GM18508 (cell line): ENCODE data around the gene SLC13A2.

Source experiments
- ATAC-seq: cut with Tn5 transposase; IDR thresholded peaks from one replicate; pipeline ENCODE4 v1.9.1; 2021; ENCODE audit warnings: moderate number of reproducible peaks; ENCODE audit not compliant: insufficient read depth, unreplicated experiment

The SLC13A2 gene

DNA sequence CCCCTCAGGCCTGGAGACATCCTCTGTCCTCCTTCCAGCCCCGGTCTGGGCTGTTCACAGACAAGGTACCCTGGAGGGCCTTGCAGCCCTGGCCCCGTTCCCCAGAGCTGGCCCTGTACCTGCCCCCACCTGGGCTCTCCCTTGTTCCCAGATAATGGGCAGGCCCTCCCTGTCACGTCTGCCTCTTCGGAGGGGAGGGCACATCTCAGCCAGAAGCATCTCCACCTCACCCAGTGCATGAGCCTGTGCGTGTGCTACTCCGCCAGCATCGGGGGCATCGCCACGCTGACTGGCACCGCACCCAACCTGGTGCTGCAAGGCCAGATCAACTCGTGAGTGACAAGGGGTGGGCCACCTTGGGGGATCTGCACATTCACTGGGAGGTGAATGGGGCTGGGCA, 17.8 kb downstream of the SLC13A2 start:
- no peak for ATAC-seq

DNA sequence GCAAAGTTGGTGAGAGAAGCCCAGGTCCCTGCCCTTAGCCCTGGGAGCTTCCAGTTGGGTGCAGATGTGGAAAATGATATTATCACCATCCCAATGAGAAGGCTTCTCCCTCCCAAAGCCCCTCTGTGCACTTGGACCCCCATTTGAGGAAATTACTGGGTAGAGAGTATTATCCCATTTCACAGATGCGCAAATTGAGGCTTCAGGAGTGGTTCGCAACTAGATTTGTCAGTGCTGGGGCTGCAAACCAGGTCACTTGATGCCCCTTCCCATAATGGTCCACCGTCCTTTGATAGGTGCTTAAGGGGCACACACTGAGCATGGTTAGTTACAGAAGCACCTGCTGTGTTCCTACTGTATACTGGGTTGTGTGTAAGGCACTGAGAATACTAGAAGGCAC, 18.4 kb downstream of the SLC13A2 start:
- no peak for ATAC-seq

DNA sequence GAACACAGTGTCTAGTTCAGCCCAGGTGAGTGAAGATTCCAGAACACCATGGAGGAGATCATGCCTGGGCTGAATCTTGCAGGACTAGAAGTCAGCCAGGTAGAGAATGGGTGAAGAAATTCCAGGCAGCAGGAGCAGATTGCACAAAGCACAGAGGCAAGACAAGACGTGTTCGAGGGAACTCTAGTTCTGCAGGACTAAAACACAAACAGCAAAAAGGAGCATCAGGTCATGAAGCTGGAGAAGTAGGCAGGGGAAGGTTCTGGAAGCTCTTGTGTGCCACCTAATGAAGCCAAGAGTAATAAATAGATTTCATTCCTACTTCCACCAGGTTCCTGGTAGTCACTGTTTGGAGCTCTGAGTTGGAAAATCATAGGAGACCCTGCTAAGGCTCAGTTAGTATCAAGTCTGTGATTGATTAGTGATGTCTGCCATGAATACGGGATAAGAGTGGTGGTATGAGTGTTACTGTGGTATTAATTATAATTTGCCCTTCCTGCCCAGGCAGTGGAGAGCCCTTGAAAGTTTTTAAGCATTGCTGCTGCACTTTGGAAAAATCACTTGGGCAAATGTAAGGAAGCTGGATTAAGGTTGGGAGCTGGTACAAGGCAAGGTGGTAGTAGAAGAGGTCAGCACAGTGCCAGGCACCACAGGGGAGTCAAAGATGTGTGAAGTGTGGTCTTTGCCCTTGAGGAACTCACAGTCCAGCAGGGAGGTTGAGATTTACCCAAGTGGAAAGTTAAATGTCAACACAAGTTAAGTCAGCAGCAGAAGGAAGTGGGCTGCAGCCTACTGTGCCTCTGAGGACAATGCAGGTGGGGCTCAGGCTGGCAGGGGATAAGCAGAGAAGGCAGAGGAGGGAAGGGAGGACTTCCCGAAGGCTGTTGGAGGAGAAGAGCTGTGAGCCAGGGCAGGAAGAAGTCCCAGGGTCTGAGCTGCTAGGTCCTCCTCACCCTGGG, 19.2 kb downstream of the SLC13A2 start:
- no peak for ATAC-seq

DNA sequence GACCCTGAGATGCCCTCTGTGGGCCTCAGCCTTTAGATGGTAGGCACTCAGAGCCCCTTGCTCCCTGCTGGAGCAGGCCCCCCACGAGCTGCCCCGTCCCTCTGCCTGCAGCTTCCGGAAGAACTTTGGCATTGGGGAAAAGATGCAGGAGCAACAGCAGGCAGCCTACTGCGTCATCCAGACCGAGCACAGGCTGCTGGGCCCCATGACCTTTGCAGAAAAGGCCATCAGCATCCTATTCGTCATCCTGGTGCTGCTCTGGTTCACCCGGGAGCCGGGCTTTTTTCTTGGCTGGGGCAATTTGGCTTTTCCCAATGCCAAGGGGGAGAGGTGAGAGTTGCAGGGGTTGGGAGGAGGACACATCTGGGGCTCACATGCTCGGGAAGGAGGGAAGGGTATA, 20.0 kb downstream of the SLC13A2 start:
- ATAC-seq, result no peak

DNA sequence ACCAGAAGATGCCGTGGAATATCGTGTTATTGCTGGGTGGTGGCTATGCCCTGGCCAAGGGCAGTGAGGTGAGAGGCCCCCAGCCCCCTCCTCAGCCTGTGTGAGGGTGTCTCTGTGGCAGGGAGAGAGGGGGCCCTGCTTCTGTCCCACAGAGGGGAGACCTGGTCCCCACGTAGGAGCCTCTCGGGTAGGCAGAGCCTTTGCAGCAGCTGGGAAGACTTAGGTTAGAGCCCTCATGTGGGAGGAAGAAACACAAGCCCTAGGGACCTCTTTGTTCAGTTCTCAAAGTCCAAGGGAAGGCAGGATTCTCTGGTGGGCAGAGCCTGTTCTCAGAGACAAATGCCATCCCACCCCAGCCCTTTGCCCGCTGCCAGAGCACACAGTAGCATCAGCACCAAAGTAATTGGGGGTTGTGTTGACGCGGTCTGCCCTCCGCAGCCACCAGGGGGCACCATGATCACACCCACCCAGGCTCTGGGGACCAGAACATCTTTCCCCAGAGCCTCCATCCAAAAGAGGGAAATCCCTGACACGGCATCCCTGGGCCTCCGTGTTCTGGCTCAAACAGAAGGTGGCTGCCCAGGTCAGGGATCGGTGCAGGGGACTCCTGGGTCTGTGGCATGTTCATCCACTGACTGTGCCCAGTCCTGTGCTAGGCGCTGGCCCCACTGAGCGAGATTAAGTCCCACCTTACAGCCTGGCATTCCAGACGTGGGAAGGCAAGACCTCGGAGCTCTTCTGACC, 21.2 kb downstream of the SLC13A2 start:
- ATAC-seq, result no peak

DNA sequence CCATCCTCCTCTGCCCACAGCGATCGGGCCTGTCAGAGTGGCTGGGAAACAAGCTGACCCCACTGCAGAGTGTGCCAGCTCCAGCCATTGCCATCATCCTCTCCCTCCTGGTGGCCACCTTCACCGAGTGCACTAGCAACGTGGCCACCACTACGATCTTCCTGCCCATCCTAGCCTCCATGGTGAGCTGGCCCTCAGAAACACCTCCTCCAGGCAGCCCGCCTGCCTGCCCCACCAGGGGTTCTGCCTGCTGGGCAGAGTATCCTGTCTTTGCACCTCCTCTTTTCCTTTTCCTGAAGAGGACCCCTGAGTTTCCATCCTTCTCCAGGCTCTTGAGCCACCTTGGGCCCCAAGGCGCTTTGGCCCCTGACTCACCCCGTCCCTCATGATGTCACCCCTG, 22.2 kb downstream of the SLC13A2 start:
- no peak for ATAC-seq

DNA sequence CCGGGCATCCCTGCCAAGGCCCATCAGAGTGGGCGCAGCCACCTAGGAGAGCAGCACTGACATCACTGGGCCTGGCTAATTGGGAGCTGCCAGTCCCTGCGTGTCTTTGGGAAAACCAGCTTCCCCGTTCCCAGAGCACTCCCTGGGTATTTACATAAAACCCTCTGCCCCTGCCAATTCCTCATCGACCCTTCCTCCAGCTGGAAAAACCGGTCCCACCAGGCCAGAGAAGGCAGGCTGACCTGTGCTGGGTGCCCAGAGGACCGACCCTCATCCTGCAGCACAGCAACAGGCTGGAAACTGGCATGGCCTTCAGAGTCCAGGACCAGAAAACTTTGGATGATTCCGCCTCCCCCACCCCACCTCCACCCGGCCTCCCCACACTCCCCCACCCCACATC, 24.5 kb downstream of the SLC13A2 start:
- no peak for ATAC-seq

DNA sequence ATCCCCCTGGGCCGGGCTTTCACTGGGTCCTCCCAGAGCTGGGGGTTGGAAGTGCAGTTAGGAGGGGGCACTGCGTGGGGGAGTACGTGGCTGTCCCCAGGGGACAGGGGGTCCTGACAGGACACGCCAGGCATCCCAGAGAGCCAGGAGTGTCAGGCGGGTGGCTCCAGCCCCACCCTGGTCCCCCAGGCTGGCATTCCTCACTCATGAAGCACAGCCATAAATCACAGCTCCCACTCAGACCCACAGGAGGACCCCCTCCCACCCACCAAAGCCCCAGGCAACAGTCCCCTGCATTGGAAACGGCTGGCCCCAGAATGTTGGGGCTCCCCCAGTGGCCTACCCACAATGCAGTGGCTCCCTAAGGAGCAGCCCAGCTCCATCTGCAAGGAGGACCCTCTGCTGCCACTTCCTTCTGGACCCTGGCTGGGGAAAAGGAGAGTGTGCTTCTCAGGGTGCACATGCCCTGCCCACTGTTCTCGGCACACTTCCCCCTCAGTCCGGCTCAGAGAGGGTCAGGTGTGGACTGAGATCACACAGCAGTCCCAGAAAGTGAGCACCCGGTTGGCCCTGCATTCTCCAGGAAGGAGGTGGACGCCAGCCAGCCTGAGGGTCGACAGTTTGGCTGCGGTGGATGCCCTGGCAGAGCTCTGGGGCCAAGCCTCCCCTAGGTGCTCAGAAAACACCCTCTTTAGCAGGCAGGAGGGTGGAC, 25.4 kb downstream of the SLC13A2 start:
- ATAC-seq, result no peak

DNA sequence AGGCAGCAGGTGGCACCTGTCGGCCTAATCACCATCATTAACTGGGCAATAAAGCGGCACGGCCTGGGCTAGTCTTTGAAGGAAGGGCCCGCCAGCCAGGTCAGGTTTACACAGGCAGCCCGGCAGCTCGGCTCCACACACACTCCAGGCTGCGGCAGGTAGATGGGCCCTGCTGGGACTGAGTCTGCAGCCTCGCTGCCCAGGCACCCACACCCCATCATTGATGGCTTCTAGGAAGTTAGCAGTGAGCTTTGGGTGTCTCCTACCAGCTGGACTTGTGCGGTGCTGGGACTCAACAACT, 25.9 kb downstream of the SLC13A2 start:
- ATAC-seq, result no peak

DNA sequence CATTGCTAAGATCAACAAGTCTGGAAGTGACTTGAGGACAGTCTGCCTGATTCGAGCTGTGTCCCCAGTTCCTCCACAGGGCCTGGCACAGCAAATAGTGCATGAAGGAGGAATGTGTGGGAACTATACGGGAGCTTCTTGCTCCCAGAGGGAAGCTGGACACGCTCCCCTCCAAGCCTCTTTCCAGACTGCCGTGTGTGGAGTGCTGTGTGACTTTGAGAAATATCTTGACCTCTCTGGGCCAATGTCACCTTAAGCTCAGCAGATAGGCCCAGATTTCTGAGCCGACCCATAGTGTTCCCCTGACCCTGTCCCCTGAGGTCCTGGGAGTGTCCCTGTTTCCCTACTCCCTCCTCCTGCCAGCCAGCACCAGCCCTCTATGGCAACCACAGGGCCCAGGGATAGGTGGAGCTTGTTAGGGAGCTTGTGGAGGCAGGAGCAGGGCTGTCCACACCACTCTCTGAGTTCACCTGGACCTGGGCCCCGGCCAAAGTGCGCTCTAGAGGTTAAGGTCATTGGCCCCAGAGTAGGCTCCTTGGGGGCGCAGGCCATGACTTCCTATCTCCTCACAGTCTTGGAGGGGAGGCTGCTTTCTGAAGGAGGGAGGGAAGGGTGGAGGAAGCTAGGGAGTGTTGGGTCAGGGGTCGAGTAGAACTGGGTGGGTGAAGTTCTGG, 26.4 kb downstream of the SLC13A2 start:
- no peak for ATAC-seq

DNA sequence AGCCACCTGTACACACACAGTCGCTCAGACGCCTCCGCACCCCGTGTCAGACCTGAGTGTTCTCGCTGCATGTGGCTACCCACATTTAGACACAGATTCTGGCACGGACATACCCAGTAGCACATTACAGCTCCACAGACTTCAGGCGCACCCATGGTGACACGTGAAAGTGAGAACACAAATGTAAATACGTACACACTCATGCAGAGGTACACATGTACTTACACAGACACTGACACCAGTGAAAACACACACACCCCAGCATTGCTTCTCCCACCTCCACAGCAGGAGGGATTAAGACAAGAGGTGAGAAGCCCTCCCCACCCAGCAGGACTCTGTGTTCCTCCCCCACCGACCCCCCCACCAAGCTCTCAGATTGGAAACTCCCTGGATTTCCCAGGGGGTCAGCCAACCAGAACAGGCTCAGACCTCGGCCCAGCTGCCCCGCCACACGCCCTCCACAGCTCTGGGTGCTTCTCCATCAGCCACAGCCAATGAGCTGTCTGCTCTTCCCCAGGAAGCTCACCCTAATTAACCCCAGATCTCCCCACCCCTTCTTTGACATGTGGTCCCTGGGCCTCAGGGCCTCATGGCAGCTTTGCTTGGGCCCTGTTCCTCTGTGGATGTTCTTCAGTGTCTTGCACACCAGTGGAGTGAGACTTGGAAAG, 27.4 kb downstream of the SLC13A2 start:
- ATAC-seq, result no peak

DNA sequence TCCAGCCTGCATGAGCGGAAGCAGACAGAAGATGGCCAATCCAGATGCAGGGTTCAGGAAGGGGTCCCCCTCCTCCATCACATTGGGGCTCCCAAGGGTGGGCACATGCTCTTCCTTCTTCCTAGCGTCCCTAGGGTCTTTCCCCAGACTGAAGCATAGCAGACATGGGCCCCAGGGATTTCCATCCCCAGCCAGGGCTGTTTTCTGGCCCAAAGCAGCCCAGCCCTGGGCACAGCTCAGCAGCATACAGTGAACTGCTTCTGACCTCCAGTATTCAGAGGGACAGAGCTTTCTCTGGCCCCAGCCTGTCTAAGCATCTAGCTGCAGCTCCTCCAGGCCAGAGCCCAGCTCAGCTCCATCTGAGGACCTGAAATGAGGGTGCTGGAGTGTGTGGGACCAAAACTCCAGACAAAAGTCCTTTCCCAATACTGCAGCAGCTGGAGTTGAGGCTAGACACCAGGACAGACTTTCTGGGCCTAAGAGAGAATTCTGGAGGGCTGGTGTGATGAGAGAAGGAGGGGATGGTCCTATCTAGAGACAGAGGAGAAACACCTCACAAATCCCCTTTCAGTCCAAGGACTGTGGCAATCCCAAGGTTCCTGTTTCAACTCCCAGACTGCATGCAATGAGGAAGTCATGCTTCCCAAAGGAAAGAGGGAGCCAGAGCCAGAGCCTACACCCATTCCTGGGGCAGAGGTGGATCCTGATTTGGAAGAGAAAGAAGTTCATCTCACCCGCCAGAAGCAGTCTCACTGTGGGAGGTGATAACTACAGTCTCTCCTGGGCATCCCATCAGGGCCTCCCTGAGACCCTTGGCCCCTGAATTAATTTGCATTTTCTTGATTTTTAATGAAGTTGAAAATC, 28.2 kb downstream of the SLC13A2 start:
- ATAC-seq, result no peak

DNA sequence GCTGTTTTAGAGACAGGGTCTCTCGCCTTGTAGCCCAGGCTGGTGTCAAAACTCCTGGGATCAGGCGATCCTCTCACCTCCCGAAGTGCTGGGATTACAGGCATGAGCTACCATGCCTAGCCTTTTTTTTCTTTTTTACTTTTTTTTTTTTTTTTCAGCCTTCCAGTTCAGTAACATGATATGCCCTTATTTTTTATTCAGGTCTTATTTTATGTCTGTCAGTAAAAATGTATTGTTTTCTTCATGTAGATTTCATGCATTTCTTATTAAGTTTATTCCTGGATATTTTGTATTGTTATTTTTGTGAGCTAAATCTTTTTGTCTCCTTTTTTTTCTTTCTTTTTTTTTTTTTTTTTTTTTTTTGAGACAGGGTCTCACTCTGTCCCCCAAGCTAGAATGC, 30.0 kb downstream of the SLC13A2 start:
- ATAC-seq, result no peak

DNA sequence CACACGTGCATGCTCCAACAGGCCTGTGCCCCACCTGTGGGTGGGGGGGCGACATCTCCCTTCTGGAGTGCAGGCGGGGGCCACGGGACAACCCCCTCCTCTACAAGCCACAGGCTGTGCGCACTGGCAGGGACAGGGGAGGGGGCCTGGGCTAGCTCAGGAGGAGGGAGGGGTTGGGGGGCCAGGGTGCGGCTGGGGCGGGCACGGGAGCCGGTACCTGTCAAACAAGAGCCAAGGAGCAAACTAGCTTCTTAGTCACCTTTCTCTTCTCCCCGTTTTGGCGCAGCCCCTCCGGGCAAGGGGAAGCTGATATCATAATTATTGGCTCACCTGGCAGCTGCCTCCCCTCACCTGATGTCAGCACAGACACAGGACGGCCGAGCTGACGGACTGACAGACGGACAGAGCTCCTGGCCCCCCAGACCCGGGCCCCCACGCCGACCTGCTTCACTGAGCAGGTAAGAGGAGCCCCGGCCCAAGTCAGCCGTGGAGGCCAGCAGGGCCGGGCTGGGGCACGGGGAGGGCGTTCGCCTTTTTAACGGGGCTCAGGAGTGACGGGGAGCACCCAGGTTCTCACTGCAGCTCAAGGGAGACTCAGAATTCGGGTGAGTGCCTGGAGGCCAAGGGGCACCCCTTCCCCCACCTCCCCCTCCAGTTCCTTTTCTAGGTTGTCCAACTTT, 32.7 kb downstream of the SLC13A2 start, which contains the start of gene FOXN1:
Gene FOXN1, plus strand, starts transcription at position 363 of the 680 bp plus-strand sequence. CDS start 17,622 bp downstream, outside the sequence.
- no peak for ATAC-seq

DNA sequence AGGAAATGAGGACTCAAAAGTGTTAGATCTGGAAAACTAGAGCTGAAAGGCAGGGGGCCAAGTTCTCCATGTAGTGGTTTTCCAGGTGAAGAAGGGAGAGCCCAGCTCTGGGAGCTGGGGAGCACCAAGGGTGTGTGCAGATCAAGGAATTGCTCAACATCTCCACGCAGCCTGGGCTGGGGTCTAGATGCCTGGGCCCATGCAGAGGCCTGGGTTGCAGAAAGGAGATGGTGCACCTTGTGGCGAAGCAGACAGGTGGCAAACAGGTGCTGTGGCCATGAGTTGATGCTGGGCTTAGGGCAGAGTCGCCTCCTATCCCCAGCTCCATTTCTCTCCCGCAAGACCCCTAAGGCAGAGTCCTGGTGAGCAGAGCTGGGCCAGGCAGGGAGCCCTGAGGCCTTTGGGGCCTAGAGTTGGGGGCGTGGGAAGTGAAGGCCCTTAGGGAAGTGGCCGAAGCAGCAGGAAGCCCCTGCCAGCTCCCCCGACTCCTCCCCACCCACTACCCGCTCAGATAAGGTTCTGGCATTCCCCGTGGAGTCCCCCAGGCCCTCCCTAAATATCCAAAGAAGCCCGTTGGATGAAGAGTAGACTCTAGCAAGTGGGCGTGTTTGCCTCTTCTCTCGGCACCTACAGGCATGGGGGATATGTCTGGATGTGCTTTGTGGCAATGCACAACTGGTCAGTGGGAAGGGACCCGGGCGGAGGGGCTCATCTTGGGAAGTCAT, 33.5 kb downstream of the SLC13A2 start:
- ATAC-seq, result no peak

DNA sequence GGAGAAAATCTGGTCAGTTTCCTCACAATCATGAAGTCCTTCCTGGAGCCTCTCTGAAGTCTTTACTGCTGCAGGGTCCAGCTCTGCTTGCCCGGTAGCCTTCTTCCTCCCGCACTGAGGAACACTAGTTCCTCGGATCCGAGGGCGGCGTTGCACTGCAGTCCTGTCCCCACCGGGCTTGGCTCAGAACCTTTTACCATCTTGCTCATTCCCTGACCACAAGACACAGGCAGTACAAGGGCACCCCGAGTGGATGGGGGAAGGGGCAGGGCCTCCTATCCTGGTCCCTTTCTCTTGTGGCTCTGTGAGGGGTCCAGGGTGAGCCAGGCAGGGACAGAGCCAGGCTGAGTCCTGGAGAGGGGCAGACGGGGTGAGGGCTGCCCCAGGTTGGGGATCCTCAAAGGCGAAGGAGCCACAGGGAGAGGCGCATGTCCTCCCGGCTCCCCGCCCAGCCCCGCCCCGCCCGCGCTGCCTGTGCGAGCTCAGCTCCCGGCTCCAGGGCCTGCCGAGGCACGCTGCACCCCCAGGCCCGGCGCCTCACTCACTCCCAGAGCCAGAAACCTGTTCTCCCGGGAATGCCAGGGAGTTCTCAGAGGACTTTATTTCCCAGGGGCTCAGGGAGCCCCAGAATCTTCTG, 34.2 kb downstream of the SLC13A2 start:
- ATAC-seq, result no peak

DNA sequence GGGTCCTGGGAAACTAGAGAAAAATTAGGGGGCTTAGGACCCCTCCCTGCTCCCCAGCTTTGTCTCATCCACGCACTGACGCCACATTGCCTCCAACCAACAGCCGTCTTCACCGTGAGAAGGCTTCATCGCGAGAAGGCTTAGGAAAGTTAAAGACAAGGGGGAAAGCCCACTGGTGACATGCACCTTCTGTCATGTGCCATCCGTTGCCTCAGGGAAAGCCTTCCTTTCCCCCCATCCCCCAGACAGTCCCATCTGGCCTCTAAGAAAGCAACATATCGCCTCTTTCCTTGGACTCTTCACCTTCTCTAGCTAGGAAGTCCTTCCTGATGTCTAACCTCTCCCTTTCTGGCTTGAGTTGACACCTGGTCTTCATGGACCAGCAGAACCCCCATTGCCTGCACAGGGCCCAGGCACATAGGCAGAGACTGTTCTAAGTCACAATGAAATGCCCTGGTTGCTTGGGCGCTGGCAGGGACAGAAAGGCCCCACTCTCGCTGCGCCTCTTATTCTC, 34.8 kb downstream of the SLC13A2 start:
- ATAC-seq, result no peak
